NB4 (cell line): ENCODE results near the gene SPTSSA.
"Not testable (repeated sequence)": the region's sequence is repeated elsewhere in the genome, so short reads cannot be mapped to it uniquely, and the experiment has no call there.

Experiments
- DNase-seq: peaks from one replicate; pipeline ENCODE4 v3.0.0; 2010; ENCODE audit warnings: low read depth
- H3K4me3 ChIP-seq: one replicate; pipeline ENCODE4 v1.5.1; 2011; ENCODE audit warnings: mild to moderate bottlenecking, low read depth, low read length, moderate library complexity
- MAX ChIP-seq: IDR thresholded peaks from 2 replicates; pipeline ENCODE4 v1.6.1; 2011; ENCODE audit warnings: low read depth, low read length
- MYC ChIP-seq: IDR thresholded peaks from 2 replicates; pipeline ENCODE4 v1.6.1; 2011; ENCODE audit warnings: low read depth, low read length
- POLR2A ChIP-seq: IDR thresholded peaks from 2 replicates; pipeline ENCODE4 v1.6.1; 2011; ENCODE audit warnings: mild to moderate bottlenecking; ENCODE audit not compliant: insufficient read length; ENCODE audit errors: extremely low read depth
- TF ChIP-seq, protein P1 (sequence below): IDR thresholded peaks from one replicate; pipeline ENCODE4 v1.5.1; 2012; ENCODE audit warnings: low read depth, low read length

The SPTSSA gene

DNA sequence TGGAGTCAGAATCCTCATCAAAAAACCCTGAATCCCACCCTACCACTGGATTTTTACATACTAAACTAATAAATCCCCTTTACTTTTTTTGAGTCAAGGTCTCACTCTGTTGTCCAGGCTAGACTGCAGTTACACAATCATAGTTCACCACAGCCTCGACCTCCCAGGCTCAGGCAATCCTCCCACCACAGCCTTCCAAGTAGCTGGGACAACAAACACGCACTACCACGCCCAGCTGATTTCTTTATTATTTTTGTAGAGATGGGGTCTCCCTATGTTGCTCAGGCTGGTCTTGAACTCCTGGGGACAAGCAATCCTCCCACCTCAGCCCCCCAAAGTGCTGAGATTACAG lies 24.3 kb downstream of the SPTSSA start:
- no peak for TF ChIP-seq MAX
- H3K4me3 ChIP-seq: no peak overlapping the region
- DNase-seq: peak; percentile 14

- TF ChIP-seq MYC (no peak), POLR2A (no peak), MAX (no peak)
- TF ChIP-seq, protein P1, sequence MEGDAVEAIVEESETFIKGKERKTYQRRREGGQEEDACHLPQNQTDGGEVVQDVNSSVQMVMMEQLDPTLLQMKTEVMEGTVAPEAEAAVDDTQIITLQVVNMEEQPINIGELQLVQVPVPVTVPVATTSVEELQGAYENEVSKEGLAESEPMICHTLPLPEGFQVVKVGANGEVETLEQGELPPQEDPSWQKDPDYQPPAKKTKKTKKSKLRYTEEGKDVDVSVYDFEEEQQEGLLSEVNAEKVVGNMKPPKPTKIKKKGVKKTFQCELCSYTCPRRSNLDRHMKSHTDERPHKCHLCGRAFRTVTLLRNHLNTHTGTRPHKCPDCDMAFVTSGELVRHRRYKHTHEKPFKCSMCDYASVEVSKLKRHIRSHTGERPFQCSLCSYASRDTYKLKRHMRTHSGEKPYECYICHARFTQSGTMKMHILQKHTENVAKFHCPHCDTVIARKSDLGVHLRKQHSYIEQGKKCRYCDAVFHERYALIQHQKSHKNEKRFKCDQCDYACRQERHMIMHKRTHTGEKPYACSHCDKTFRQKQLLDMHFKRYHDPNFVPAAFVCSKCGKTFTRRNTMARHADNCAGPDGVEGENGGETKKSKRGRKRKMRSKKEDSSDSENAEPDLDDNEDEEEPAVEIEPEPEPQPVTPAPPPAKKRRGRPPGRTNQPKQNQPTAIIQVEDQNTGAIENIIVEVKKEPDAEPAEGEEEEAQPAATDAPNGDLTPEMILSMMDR: no peak
- no peak overlapping the region for H3K4me3 ChIP-seq
- no peak for DNase-seq
These were observed 24.9 kb downstream of the SPTSSA start for GRCh38 chr14:34436960-34437728.

GRCh38 chr14:34436118-34436905 lies 25.7 kb downstream of the SPTSSA start:
- TF ChIP-seq POLR2A (no peak), MAX (no peak), MYC (no peak)
- TF ChIP-seq, protein P1: no peak
- H3K4me3 ChIP-seq: no peak overlapping the region
- peak; percentile 40 for DNase-seq

DNA sequence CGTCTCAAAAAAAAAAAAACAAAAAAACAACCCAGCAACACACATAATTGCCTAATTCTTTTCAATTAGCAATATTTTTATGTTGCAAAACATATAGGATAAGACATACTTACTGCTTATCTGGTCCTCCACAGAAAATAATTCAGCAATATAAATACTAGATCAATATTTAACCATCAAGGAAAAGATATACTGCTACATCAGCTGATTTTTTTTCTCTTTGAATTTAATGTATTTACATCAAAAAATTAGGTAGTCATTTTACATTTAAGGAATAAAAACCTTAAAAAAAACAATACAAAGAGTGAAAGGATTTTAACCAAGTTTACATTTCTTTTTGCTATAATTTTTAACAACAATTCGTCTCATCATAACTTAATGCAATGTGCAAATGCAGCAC lies 28.1 kb downstream of the SPTSSA start:
- no peak for DNase-seq
- H3K4me3 ChIP-seq: no peak overlapping the region
- TF ChIP-seq MAX (no peak), MYC (no peak), POLR2A (no peak)
- TF ChIP-seq, protein P1: no peak

DNA sequence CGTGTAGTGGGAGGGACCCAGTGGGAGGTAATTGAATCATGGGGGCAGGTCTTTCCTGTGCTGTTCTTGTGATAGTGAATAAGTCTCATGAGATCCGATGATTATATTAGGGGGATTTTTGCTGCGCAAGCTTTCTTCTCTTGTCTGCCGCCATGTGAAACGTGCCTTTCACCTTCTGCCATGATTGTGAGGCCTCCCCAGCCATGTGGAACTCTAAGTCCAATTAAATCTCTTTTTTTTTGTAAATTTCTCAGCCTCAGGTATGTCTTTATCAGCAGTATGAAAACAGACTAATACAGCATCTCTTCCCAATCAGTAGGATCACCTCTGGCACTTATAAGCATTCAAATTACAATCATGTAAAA lies 34.0 kb downstream of the SPTSSA start:
- not testable (repeated sequence) for DNase-seq, H3K4me3 ChIP-seq

- DNase-seq: no peak
- no peak for TF ChIP-seq POLR2A
- TF ChIP-seq MAX: no peak
- TF ChIP-seq, protein P1: no peak
- no peak for TF ChIP-seq MYC
- no peak overlapping the region for H3K4me3 ChIP-seq
These were observed 35.4 kb downstream of the SPTSSA start for GRCh38 chr14:34426313-34427295.
